Vagina (tissue), 2 donors: Measurements from ENCODE around the gene TFPT. TPM values are rescaled to one million over a fixed set of nuclear protein-coding genes. Genes with fewer than 3 reads are reported as not detected.

ENCODE experiments used
- DNase-seq, 2 donors: peaks; one replicate each; pipeline ENCODE4 v3.0.0-alpha.2; 2017; ENCODE audit errors: extremely low spot score in 2 of 2
- H3K27ac ChIP-seq: fragments of 200-600 bp; sonication (generic); one replicate; pipeline ENCODE4 v1.5.1; 2019
- H3K27me3 ChIP-seq: fragments of 200-600 bp; sonication (generic); one replicate; pipeline ENCODE4 v1.5.1; 2019
- H3K36me3 ChIP-seq, 2 donors: fragments of 200-600 bp; sonication (generic); one replicate each; pipeline ENCODE4 v1.5.1; 2017 to 2019
- H3K4me1 ChIP-seq: fragments of 200-600 bp; sonication (generic); one replicate; pipeline ENCODE4 v1.5.1; 2019
- H3K4me3 ChIP-seq, 2 donors: fragments of 200-600 bp; sonication (generic); 1 replicate in 1 of 2; 2 replicates in 1 of 2; pipeline ENCODE4 v1.5.1; 2016 to 2019
- H3K9me3 ChIP-seq: fragments of 200-600 bp; sonication (generic); one replicate; pipeline ENCODE4 v1.5.1; 2019
- CTCF ChIP-seq, 3 experiments: fragments of 450-650 bp in 2 of 3; fragments of 200-600 bp in 1 of 3; sonication (generic) in 1 of 3; IDR thresholded peaks; one replicate each; pipeline ENCODE4 v1.5.1; 2017 to 2019; ENCODE audit warnings: antibody characterized with exemption in 3 of 3, mild to moderate bottlenecking in 2 of 3, moderate library complexity in 2 of 3
- POLR2A ChIP-seq, 2 donors: fragments of 450-650 bp; IDR thresholded peaks; one replicate each; pipeline ENCODE4 v1.6.1; 2017; ENCODE audit warnings: antibody characterized with exemption in 2 of 2, mild to moderate bottlenecking in 2 of 2, moderate library complexity in 2 of 2
- POLR2AphosphoS5 ChIP-seq, 2 donors: sonication (generic); formaldehyde crosslinking; IDR thresholded peaks; one replicate each; pipeline ENCODE4 v1.9.0; 2017; ENCODE audit warnings: antibody characterized with exemption in 2 of 2, mild to moderate bottlenecking in 2 of 2, low read depth in 1 of 2; ENCODE audit not compliant: insufficient read depth in 1 of 2
- intact Hi-C: fragments of 100-400 bp; cut with DNase I; formaldehyde crosslinking; loops from one replicate; pipeline ENCODE4 v1.15.1; 2023
- total RNA-seq: library from RNA; depleted of rRNA; stranded (reverse); fragments of >200 nt; gene quantifications from one replicate; pipeline ENCODE4 v1.2.3, GENCODE V29; 2016

TFPT gene
- total RNA-seq, 1 donor from 2014 or later, result 13.0 TPM

- intact Hi-C loops, result no loop called here
- peaks cover 0 to 42% of the 10 kb centered on the region in 2 donors for H3K36me3 ChIP-seq
- H3K4me1 ChIP-seq, result peaks cover 15% of the 10 kb centered on the region
- H3K27me3 ChIP-seq, result no peaks in the 10 kb centered on the region
- H3K4me3 ChIP-seq, result no peak overlapping the region
- H3K9me3 ChIP-seq, result no peaks in the 10 kb centered on the region
- TF ChIP-seq POLR2A (IDR thresholded peaks at IDR 0.05), result no peak
- TF ChIP-seq POLR2AphosphoS5 (IDR thresholded peaks at IDR 0.05; ENCODE audit: insufficient read depth in 1 of 2, low read depth in 1 of 2), result no peak
- TF ChIP-seq CTCF (IDR thresholded peaks at IDR 0.05), result no peak
- DNase-seq, result no peak
- no peak overlapping the region for H3K27ac ChIP-seq
These were observed 7.5 kb downstream of the TFPT start for GRCh38 chr19:54107876-54108490.

- H3K4me3 ChIP-seq, result no peak overlapping the region
- DNase-seq, result no peak
- H3K9me3 ChIP-seq, result no peaks in the 10 kb centered on the region
- TF ChIP-seq POLR2A (IDR thresholded peaks at IDR 0.05), result no peak
- TF ChIP-seq CTCF (IDR thresholded peaks at IDR 0.05), result no peak
- no peak for TF ChIP-seq POLR2AphosphoS5 (IDR thresholded peaks at IDR 0.05; ENCODE audit: insufficient read depth in 1 of 2, low read depth in 1 of 2)
- no peak overlapping the region for H3K27ac ChIP-seq
- H3K4me1 ChIP-seq, result peaks cover 20% of the 10 kb centered on the region
- intact Hi-C loops, result no loop called here
- H3K27me3 ChIP-seq, result no peaks in the 10 kb centered on the region
- peaks cover 0 to 42% of the 10 kb centered on the region in 2 donors for H3K36me3 ChIP-seq
These were observed 8.7 kb downstream of the TFPT start for GRCh38 chr19:54106716-54107115.

- H3K9me3 ChIP-seq, result no peaks in the 10 kb centered on the region
- TF ChIP-seq POLR2A (IDR thresholded peaks at IDR 0.05) (no peak), POLR2AphosphoS5 (IDR thresholded peaks at IDR 0.05; ENCODE audit: insufficient read depth in 1 of 2, low read depth in 1 of 2) (no peak), CTCF (IDR thresholded peaks at IDR 0.05) (no peak)
- DNase-seq, result no peak
- H3K4me1 ChIP-seq, result peaks cover 20% of the 10 kb centered on the region
- no peak overlapping the region for H3K4me3 ChIP-seq
- H3K36me3 ChIP-seq, result peaks cover 0 to 42% of the 10 kb centered on the region in 2 donors
- H3K27ac ChIP-seq, result no peak overlapping the region
- intact Hi-C loops, result no loop called here
- no peaks in the 10 kb centered on the region for H3K27me3 ChIP-seq
These were observed 9.7 kb downstream of the TFPT start for GRCh38 chr19:54105796-54106195.

- DNase-seq, result no peak
- peaks cover 20% of the 10 kb centered on the region for H3K4me1 ChIP-seq
- no peak for TF ChIP-seq POLR2A (IDR thresholded peaks at IDR 0.05)
- no peak overlapping the region for H3K4me3 ChIP-seq
- no peaks in the 10 kb centered on the region for H3K9me3 ChIP-seq
- H3K36me3 ChIP-seq, result peaks cover 0 to 36% of the 10 kb centered on the region in 2 donors
- H3K27ac ChIP-seq, result no peak overlapping the region
- H3K27me3 ChIP-seq, result no peaks in the 10 kb centered on the region
- intact Hi-C loops, result no loop called here
These were observed 10.3 kb downstream of the TFPT start for GRCh38 chr19:54104998-54105715.

GRCh38 chr19:54102421-54103169, 12.9 kb downstream of the TFPT start, which contains the start of gene NDUFA3:
NDUFA3 (plus strand) TSS chr19:54102855; CDS start chr19:54102879, 24 bp downstream.
- no peaks in the 10 kb centered on the region for H3K27me3 ChIP-seq
- H3K27ac ChIP-seq, result peak within 1 kb of the TSS; percentile 66
- H3K9me3 ChIP-seq, result no peaks in the 10 kb centered on the region
- intact Hi-C loops, result no loop called here
- peaks cover 20% of the 10 kb centered on the region for H3K4me1 ChIP-seq
- peaks cover 0 to 12% of the 10 kb centered on the region in 2 donors for H3K36me3 ChIP-seq
- DNase-seq, result peak in 1 of 2 donors; percentile 95
- TF ChIP-seq POLR2AphosphoS5 (IDR thresholded peaks at IDR 0.05; ENCODE audit: insufficient read depth in 1 of 2, low read depth in 1 of 2) (peak; percentile 86 to 100), CTCF (IDR thresholded peaks at IDR 0.05) (no peak), POLR2A (IDR thresholded peaks at IDR 0.05) (peak in 1 of 2 donors; percentile 18)
- peak within 1 kb of the TSS; percentile 96 to 97 for H3K4me3 ChIP-seq
